Measurements from ENCODE around the gene FBN2. TPM values are rescaled to one million over a fixed set of nuclear protein-coding genes. Genes with fewer than 3 reads are reported as not detected.
"Not testable (repeated sequence)": the region's sequence is repeated elsewhere in the genome, so short reads cannot be mapped to it uniquely, and the experiment has no call there.

Gene FBN2
- total and polyA plus RNA-seq, 9 of the 15 experiments (the other 6 are each of a cell fraction or from before 2014, with no cell fraction given), result 0.01 to 0.09 TPM; not detected in 7

GRCh38 chr5:128506643-128507042 lies 31.4 kb downstream of the FBN2 start (continued):
- TF ChIP-seq NKRF (IDR thresholded peaks at IDR 0.05; ENCODE audit: borderline replicate concordance) (no peak), WHSC1 (IDR thresholded peaks at IDR 0.05; ENCODE audit: low read length) (no peak), MAFF (IDR thresholded peaks at IDR 0.05; ENCODE audit: low read length) (peak; percentile 33; the same call in 1 of the 2 replicates), SNIP1 (IDR thresholded peaks at IDR 0.05; ENCODE audit: low read depth) (no peak), ZNF23 (CRISPR knock-in tag; IDR thresholded peaks at IDR 0.05) (no peak), ZEB2 (IDR thresholded peaks at IDR 0.05) (no peak), HDAC6 (IDR thresholded peaks at IDR 0.05; ENCODE audit: low read depth, low read length) (no peak)
- TF ChIP-seq, protein P1, sequence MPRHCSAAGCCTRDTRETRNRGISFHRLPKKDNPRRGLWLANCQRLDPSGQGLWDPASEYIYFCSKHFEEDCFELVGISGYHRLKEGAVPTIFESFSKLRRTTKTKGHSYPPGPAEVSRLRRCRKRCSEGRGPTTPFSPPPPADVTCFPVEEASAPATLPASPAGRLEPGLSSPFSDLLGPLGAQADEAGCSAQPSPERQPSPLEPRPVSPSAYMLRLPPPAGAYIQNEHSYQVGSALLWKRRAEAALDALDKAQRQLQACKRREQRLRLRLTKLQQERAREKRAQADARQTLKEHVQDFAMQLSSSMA (CRISPR knock-in tag; IDR thresholded peaks at IDR 0.05), result no peak

- H3K4me2 ChIP-seq (ENCODE audit: insufficient read depth, low read length); H3K36me3 ChIP-seq (ENCODE audit: control insufficient read depth, insufficient read depth, low read length); FAIRE-seq; H3K4me3 ChIP-seq; CTCF ChIA-PET (ENCODE audit: low intra/inter-chr PET ratio); in situ Hi-C loops (cut with MboI); H3K9ac ChIP-seq (ENCODE audit: insufficient read depth in 1 of 2, low read depth in 2 of 2, low read length in 2 of 2); H3K9me1 ChIP-seq (ENCODE audit: control insufficient read depth, insufficient read depth, low read length); H4K20me1 ChIP-seq (replicated peaks; ENCODE audit: control insufficient read depth, insufficient read depth, low read length); H3K9me3 ChIP-seq (replicated peaks; ENCODE audit: control insufficient read depth, insufficient read depth, low read depth, low read length); H2AFZ ChIP-seq (ENCODE audit: low read depth, low read length); H3K27ac ChIP-seq (ENCODE audit: extremely low read depth, low read depth, low read length); ATAC-seq; intact Hi-C loops (cut with micrococcal nuclease); H3K27me3 ChIP-seq (ENCODE audit: control insufficient read depth in 2 of 2, insufficient read depth in 2 of 2, low read length in 2 of 2); POLR2A ChIA-PET; H3K4me1 ChIP-seq (replicated peaks in 1 of 2; ENCODE audit: control insufficient read depth in 2 of 2, insufficient read depth in 2 of 2, low read length in 2 of 2); H3K79me2 ChIP-seq (ENCODE audit: control insufficient read depth, insufficient read depth, low read length); DNase-seq (ENCODE audit: extremely low read depth in 1 of 4, low spot score in 3 of 4); BruUV-seq (replicated peaks): not testable (repeated sequence)
- peak; percentile 26 for TF ChIP-seq ZFP36 (IDR thresholded peaks at IDR 0.05; ENCODE audit: low read depth, low read length, partially characterized antibody)
- WGBS (ENCODE audit: insufficient coverage, low coverage, missing lambda C conversion rate), result 10% methylated on average over 1 of the region's 1 CpG
Observed at GRCh38 chr5:128503727-128504126, 34.3 kb downstream of the FBN2 start.
